IMR-90 (cell line): ENCODE results near the gene TSKS. TPM values are rescaled to one million over a fixed set of nuclear protein-coding genes. Genes with fewer than 3 reads are reported as not detected.

Experiments
- ATAC-seq: fragments of 200-7000 bp; cut with Tn5 transposase; 2 replicates; pipeline ENCODE4 v1.9.1; 2020; ENCODE audit warnings: low read depth, mild to moderate bottlenecking, moderate library complexity
- BruUV-seq: library from RNA; stranded (reverse); fragments of 400-500 nt; replicated peaks from 2 replicates; lab custom pipeline; 2021; lab: Mats Ljungman, UMichigan
- CTCF ChIA-PET: fragments of 300-600 bp; formaldehyde crosslinking; extraction: SDS; loops from one replicate; lab custom pipeline; 2021; ENCODE audit warnings: antibody characterized with exemption; lab: Yijun Ruan, JAX
- POLR2A ChIA-PET: fragments of 300-600 bp; sonication (Branson Sonifier 250); formaldehyde crosslinking; loops from one replicate; lab custom pipeline; 2022; ENCODE audit warnings: antibody characterized with exemption; ENCODE audit not compliant: unreplicated experiment; lab: Charles Lee
- DNase-seq: peaks from one replicate; pipeline ENCODE4 v3.0.0; 2013
- H2AFZ ChIP-seq: replicated peaks from 2 replicates; pipeline ENCODE3; 2013; ENCODE audit warnings: low read length, mild to moderate bottlenecking; ENCODE audit not compliant: poor library complexity
- H2AK5ac ChIP-seq: 2 replicates; pipeline ENCODE4 v1.6.1; 2013; ENCODE audit warnings: low read depth, low read length, inconsistent platforms
- H2AK9ac ChIP-seq: replicated peaks from 2 replicates; pipeline ENCODE3; 2013; ENCODE audit warnings: mild to moderate bottlenecking, low read depth, low read length, moderate library complexity; ENCODE audit not compliant: poor library complexity
- H2BK120ac ChIP-seq: 2 replicates; pipeline ENCODE4 v1.6.1; 2013; ENCODE audit warnings: low read depth, low read length, inconsistent platforms
- H2BK15ac ChIP-seq: 3 replicates; pipeline ENCODE4 v1.6.1; 2013; ENCODE audit warnings: low read depth, low read length, inconsistent platforms
- H2BK20ac ChIP-seq: 2 replicates; pipeline ENCODE4 v1.6.1; 2013; ENCODE audit warnings: low read depth, mild to moderate bottlenecking, inconsistent platforms, low read length, moderate library complexity
- H2BK5ac ChIP-seq: 2 replicates; pipeline ENCODE4 v1.6.1; 2013; ENCODE audit warnings: mild to moderate bottlenecking, low read depth, low read length, inconsistent platforms; ENCODE audit not compliant: poor library complexity, severe bottlenecking
- H3K14ac ChIP-seq: replicated peaks from 2 replicates; pipeline ENCODE4 v1.6.1; 2013; ENCODE audit warnings: low read depth, low read length, inconsistent platforms
- H3K18ac ChIP-seq: 2 replicates; pipeline ENCODE4 v1.6.1; 2013; ENCODE audit warnings: low read depth, low read length, control low read depth
- H3K23ac ChIP-seq: 2 replicates; pipeline ENCODE4 v1.6.1; 2013; ENCODE audit warnings: low read depth, low read length, inconsistent platforms
- H3K27ac ChIP-seq: 2 replicates; pipeline ENCODE4 v1.5.1; 2013; ENCODE audit warnings: mild to moderate bottlenecking, control low read depth, low read length; ENCODE audit not compliant: insufficient read depth
- H3K27me3 ChIP-seq: 2 replicates; pipeline ENCODE4 v1.6.1; 2013; ENCODE audit warnings: low read length; ENCODE audit not compliant: control insufficient read depth, insufficient read depth
- H3K36me3 ChIP-seq: 2 replicates; pipeline ENCODE4 v1.6.1; 2013; ENCODE audit warnings: low read length, mixed read lengths; ENCODE audit not compliant: control insufficient read depth, insufficient read depth
- H3K4ac ChIP-seq: 2 replicates; pipeline ENCODE4 v1.6.1; 2013; ENCODE audit warnings: low read depth, low read length, inconsistent platforms
- H3K4me1 ChIP-seq: 2 replicates; pipeline ENCODE4 v1.6.1; 2013; ENCODE audit warnings: low read length, mixed read lengths; ENCODE audit not compliant: control insufficient read depth, insufficient read depth
- H3K4me2 ChIP-seq: 2 replicates; pipeline ENCODE4 v1.6.1; 2013; ENCODE audit warnings: low read depth, mild to moderate bottlenecking, control low read depth, low read length, moderate library complexity
- H3K4me3 ChIP-seq: 2 replicates; pipeline ENCODE4 v1.5.1; 2013; ENCODE audit warnings: low read depth, mild to moderate bottlenecking, control low read depth, low read length, moderate library complexity; ENCODE audit not compliant: insufficient read depth
- H3K56ac ChIP-seq: 2 replicates; pipeline ENCODE4 v1.6.1; 2013; ENCODE audit warnings: low read length, inconsistent platforms; ENCODE audit not compliant: insufficient read depth; ENCODE audit errors: extremely low read depth
- H3K79me1 ChIP-seq, 2 experiments: 2 replicates each; pipeline ENCODE4 v1.6.1; 2013; ENCODE audit warnings: low read length in 2 of 2, inconsistent platforms in 1 of 2, low read depth in 1 of 2
- H3K9ac ChIP-seq: 2 replicates; pipeline ENCODE4 v1.6.1; 2013; ENCODE audit warnings: low read depth, low read length, control low read depth
- H3K9me1 ChIP-seq: 2 replicates; pipeline ENCODE4 v1.6.1; 2013; ENCODE audit warnings: low read length, inconsistent platforms; ENCODE audit not compliant: insufficient read depth
- H3K9me3 ChIP-seq: 2 replicates; pipeline ENCODE4 v1.6.1; 2013; ENCODE audit warnings: low read length; ENCODE audit not compliant: control insufficient read depth, insufficient read depth
- H4K20me1 ChIP-seq: 2 replicates; pipeline ENCODE4 v1.6.1; 2013; ENCODE audit warnings: low read length, inconsistent platforms; ENCODE audit not compliant: insufficient read depth
- H4K5ac ChIP-seq: 2 replicates; pipeline ENCODE4 v1.6.1; 2013; ENCODE audit warnings: mild to moderate bottlenecking, low read depth, low read length, control low read depth
- H4K8ac ChIP-seq, 2 experiments: 2 replicates each; pipeline ENCODE4 v1.6.1; 2013; ENCODE audit warnings: low read depth in 2 of 2, low read length in 2 of 2, control low read depth in 1 of 2, inconsistent platforms in 1 of 2
- H4K91ac ChIP-seq: 2 replicates; pipeline ENCODE4 v1.6.1; 2013; ENCODE audit warnings: low read depth, low read length, inconsistent platforms; ENCODE audit not compliant: insufficient read depth
- FOS ChIP-seq: fragments of 150-350 bp; IDR thresholded peaks from 2 replicates; pipeline ENCODE4 v1.6.1; 2016; ENCODE audit warnings: low read depth, low read length
- MAFK ChIP-seq: IDR thresholded peaks from 2 replicates; pipeline ENCODE4 v1.6.1; 2012; ENCODE audit warnings: low read depth, low read length, improper control_type of control experiment
- RAD21 ChIP-seq: IDR thresholded peaks from 2 replicates; pipeline ENCODE4 v1.6.1; 2012; ENCODE audit warnings: low read length, improper control_type of control experiment
- RCOR1 ChIP-seq: IDR thresholded peaks from 2 replicates; pipeline ENCODE4 v1.6.1; 2012; ENCODE audit warnings: mild to moderate bottlenecking, low read length, improper control_type of control experiment; ENCODE audit not compliant: insufficient replicate concordance
- RFX5 ChIP-seq: IDR thresholded peaks from 2 replicates; pipeline ENCODE4 v1.8.0; 2012; ENCODE audit warnings: low read depth, mild to moderate bottlenecking, low read length, moderate library complexity
- SMC3 ChIP-seq: fragments of 150-350 bp; IDR thresholded peaks from 2 replicates; pipeline ENCODE4 v1.6.1; 2016; ENCODE audit warnings: low read depth, mild to moderate bottlenecking, antibody characterized with exemption, low read length, moderate library complexity
- WGBS, 2 experiments: methylation state at CpG; one replicate each; pipeline versions ENCODE4 v1.1.5 to v1.1.7; 2013; ENCODE audit warnings: missing lambda C conversion rate in 2 of 2; ENCODE audit not compliant: insufficient read length in 1 of 2; ENCODE audit errors: extremely low coverage in 2 of 2; 5-methylcytosine and 5-hydroxymethylcytosine counted together
- dilution Hi-C: fragments of 300-500 bp; cut with HindIII; formaldehyde crosslinking; loops from one replicate; pipeline ENCODE4 v1.14.3; 2018; ENCODE audit warnings: low sequenced_read_pairs; ENCODE audit not compliant: unreplicated experiment
- in situ Hi-C: fragments of 300-500 bp; cut with MboI; formaldehyde crosslinking; loops from 3 replicates; pipeline ENCODE4 v1.14.3; 2019; ENCODE audit warnings: low sequenced_read_pairs, inconsistent platforms, mixed read lengths
- intact Hi-C: fragments of 100-400 bp; cut with micrococcal nuclease; formaldehyde crosslinking; loops from 2 replicates; pipeline ENCODE4 v1.10.0; 2022
- polyA plus RNA-seq, 3 experiments: library from polyadenylated mRNA; depleted of rRNA; stranded (reverse); fragments of >200 nt; gene quantifications; 2 replicates each; pipeline ENCODE4 v1.2.3, GENCODE V29; 2012; ENCODE audit warnings: low replicate concordance in 1 of 3
- total RNA-seq: library from RNA; depleted of rRNA; stranded (reverse); fragments of >200 nt; gene quantifications from 2 replicates; pipeline ENCODE4 v1.2.3, GENCODE V29; 2012
- TF ChIP-seq, protein P1 (sequence below): fragments of 150-350 bp; IDR thresholded peaks from 2 replicates; pipeline ENCODE4 v1.6.1; 2017; ENCODE audit warnings: mild to moderate bottlenecking, antibody characterized with exemption, low read length, low read depth

Gene TSKS
- total and polyA plus RNA-seq, 2 of the 4 experiments (the other 2 are of a cell fraction) = not detected

DNA sequence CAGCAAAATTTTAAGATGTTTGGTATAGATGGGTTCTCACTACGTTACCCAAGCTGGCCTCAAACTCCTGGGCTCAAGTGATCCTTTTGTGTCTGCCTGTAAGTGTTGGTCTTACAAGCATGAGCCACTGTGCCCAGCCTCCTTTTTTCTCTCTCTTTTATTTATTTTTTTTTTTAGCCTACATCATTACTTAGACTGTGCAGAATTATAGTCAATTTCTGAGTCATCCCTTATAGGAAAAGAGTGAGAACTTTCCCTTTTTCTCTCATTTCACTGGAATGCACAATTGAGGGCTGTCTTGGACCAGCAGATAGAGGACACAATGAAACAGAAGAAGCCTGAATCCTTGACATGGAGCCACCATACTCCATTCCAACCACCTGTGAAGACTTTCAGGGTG, 13.3 kb downstream of the TSKS start:
- ATAC-seq (peak; percentile 91), DNase-seq (peak; percentile 66)
- H2AK5ac ChIP-seq = peak overlapping the region; percentile 31; the same call in 1 of the 2 replicates
- no CpG with 5 or more reads among the region's 1 CpG for WGBS, 2 experiments
- ChIA-PET POLR2A (no interaction called here), CTCF (interaction anchor here (0.6 kb wide), 1 partner anchor 278 kb away, joined by 4 read pairs; no protein-coding TSS in a partner anchor)
- no peaks in the 10 kb centered on the region for H3K27me3 ChIP-seq
- dilution Hi-C loops (no loop called here), intact Hi-C loops (no loop called here), in situ Hi-C loops (no loop called here)
- peak overlapping the region; percentile 2; the same call in 1 of the 2 replicates for H3K18ac ChIP-seq
- H2AFZ ChIP-seq = peak overlapping the region; percentile 84
- peaks cover 3% of the 10 kb centered on the region; the same call in 1 of the 2 replicates for H3K4me1 ChIP-seq
- H4K20me1 ChIP-seq = no peaks in the 10 kb centered on the region
- H3K36me3 ChIP-seq = no peaks in the 10 kb centered on the region
- no peak overlapping the region for H3K14ac ChIP-seq
- no peak overlapping the region for H3K4me3 ChIP-seq
- peak overlapping the region; percentile 51 for H2BK5ac ChIP-seq
- no peak for TF ChIP-seq RFX5
- TF ChIP-seq RAD21 = no peak; the same call in 1 of the 2 replicates
- TF ChIP-seq, protein P1, sequence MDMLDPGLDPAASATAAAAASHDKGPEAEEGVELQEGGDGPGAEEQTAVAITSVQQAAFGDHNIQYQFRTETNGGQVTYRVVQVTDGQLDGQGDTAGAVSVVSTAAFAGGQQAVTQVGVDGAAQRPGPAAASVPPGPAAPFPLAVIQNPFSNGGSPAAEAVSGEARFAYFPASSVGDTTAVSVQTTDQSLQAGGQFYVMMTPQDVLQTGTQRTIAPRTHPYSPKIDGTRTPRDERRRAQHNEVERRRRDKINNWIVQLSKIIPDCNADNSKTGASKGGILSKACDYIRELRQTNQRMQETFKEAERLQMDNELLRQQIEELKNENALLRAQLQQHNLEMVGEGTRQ = no peak
- peak; percentile 5; the same call in 1 of the 2 replicates for TF ChIP-seq FOS
- no peak for TF ChIP-seq SMC3
- TF ChIP-seq RCOR1 = no peak
- TF ChIP-seq MAFK = no peak
- H3K23ac ChIP-seq = no peak overlapping the region; the same call in 1 of the 2 replicates
- peaks cover 5% of the 10 kb centered on the region for H3K9me3 ChIP-seq
- H2BK120ac ChIP-seq = no peak overlapping the region; the same call in 1 of the 2 replicates
- BruUV-seq = no TSS peak
- H3K4me2 ChIP-seq = peak overlapping the region; percentile 13; the same call in 1 of the 2 replicates
- H3K79me1 ChIP-seq = no peaks in the 10 kb centered on the region
- 0 out of 2 replicates have a peak, but pooled peaks cover 2% of the 10 kb centered on the region for H3K9me1 ChIP-seq
- H4K91ac ChIP-seq = no peak overlapping the region
- H3K9ac ChIP-seq = no peak overlapping the region
- no peak overlapping the region for H2BK15ac ChIP-seq
- no peak overlapping the region for H3K56ac ChIP-seq
- H4K5ac ChIP-seq = 0 out of 2 replicates have a peak overlapping the region, but pooled peaks have one; percentile 1
- peak overlapping the region in 1 of 2 experiments; percentile 13; a peak in 1 of 4 replicates for H4K8ac ChIP-seq
- no peak overlapping the region for H2BK20ac ChIP-seq
- peak overlapping the region; percentile 15; the same call in 1 of the 2 replicates for H3K27ac ChIP-seq
- H2AK9ac ChIP-seq = peak overlapping the region; percentile 77
- no peak overlapping the region for H3K4ac ChIP-seq
